ENCODE measurements around the gene PPM1H.

Gene PPM1H

DNA sequence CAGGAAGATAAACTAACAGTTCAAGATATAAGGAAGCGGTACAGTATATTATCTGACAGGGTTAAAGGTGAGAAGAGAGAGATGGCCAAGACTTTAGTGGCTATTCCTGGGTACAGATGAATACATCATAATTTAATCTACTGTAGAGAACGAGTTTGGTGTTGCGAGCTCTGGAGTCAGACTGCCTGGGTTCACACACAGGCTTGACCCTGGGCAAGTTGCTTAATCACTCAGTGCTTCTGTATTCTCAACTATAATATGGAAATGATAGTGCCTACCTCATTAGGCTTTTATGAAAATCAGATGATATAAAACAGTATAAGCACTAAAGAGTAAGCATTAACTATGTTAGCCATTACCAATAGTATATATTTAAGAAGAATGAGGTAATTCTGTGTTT lies 3.5 kb downstream of the PPM1H start:
- CTCF ChIA-PET: interaction anchor here (1.1 kb wide), 1 partner anchor 18 kb away, joined by 3 read pairs; no protein-coding TSS in a partner anchor
- H3K9me3 ChIP-seq (ENCODE audit: control insufficient read depth, insufficient read depth, low read depth, low read length): no peaks in the 10 kb centered on the region
- no peak overlapping the region for H3K4me3 ChIP-seq (ENCODE audit: low read depth, low read length)
- H3K4me1 ChIP-seq (ENCODE audit: control insufficient read depth, insufficient read depth, low read length): peaks cover 24% of the 10 kb centered on the region
- H3K27ac ChIP-seq (ENCODE audit: extremely low read depth, low read depth, low read length): no peak overlapping the region; the same call in 1 of the 2 replicates
- no peaks in the 10 kb centered on the region for H3K36me3 ChIP-seq (ENCODE audit: control insufficient read depth in 2 of 2, insufficient read depth in 1 of 2, low read length in 2 of 2)
- POLR2A ChIA-PET: no interaction called here
- TF ChIP-seq, protein P1, sequence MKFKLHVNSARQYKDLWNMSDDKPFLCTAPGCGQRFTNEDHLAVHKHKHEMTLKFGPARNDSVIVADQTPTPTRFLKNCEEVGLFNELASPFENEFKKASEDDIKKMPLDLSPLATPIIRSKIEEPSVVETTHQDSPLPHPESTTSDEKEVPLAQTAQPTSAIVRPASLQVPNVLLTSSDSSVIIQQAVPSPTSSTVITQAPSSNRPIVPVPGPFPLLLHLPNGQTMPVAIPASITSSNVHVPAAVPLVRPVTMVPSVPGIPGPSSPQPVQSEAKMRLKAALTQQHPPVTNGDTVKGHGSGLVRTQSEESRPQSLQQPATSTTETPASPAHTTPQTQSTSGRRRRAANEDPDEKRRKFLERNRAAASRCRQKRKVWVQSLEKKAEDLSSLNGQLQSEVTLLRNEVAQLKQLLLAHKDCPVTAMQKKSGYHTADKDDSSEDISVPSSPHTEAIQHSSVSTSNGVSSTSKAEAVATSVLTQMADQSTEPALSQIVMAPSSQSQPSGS (tag by site-specific recombination; IDR thresholded peaks at IDR 0.05; ENCODE audit: low read depth): peak; percentile 71; the same call in 1 of the 2 replicates
- no peak for TF ChIP-seq REPIN1 (tag by site-specific recombination; IDR thresholded peaks at IDR 0.05; ENCODE audit: low read depth)
- TF ChIP-seq ZBTB17 (tag by site-specific recombination; IDR thresholded peaks at IDR 0.05): 0 out of 2 replicates have a peak, but pooled peaks have one; percentile 22

- ChIA-PET CTCF (interaction anchor here (0.7 to 1.1 kb wide), 2 partner anchors 18 to 104 kb away, joined by 3 read pairs; no protein-coding TSS in a partner anchor), POLR2A (interaction anchor here (0.6 kb wide), 1 partner anchor 1864 kb away, joined by 3 read pairs; no protein-coding TSS in a partner anchor)
- Histone ChIP-seq H3K4me3 (ENCODE audit: low read depth, low read length) (no peak overlapping the region), H3K9me3 (ENCODE audit: control insufficient read depth, insufficient read depth, low read depth, low read length) (no peaks in the 10 kb centered on the region), H3K4me1 (ENCODE audit: control insufficient read depth, insufficient read depth, low read length) (peaks cover 24% of the 10 kb centered on the region), H3K36me3 (ENCODE audit: control insufficient read depth in 2 of 2, insufficient read depth in 1 of 2, low read length in 2 of 2) (no peaks in the 10 kb centered on the region), H3K27ac (ENCODE audit: extremely low read depth, low read depth, low read length) (peak overlapping the region; percentile 25; the same call in 1 of the 2 replicates)
- TF ChIP-seq ZBTB11 (tag by site-specific recombination; conservative IDR thresholded peaks at IDR 0.05; ENCODE audit: low read depth): no peak
- TF ChIP-seq ZNF335 (tag by site-specific recombination; conservative IDR thresholded peaks at IDR 0.05): peak; percentile 39; the same call in 1 of the 2 replicates
- no peak for TF ChIP-seq ZNF148 (tag by site-specific recombination; IDR thresholded peaks at IDR 0.05; ENCODE audit: borderline replicate concordance)
- no peak for TF ChIP-seq ZNF658 (tag by site-specific recombination; IDR thresholded peaks at IDR 0.05)
- TF ChIP-seq ZFHX2 (tag by site-specific recombination; conservative IDR thresholded peaks at IDR 0.05): no peak
- no peak for TF ChIP-seq ZNF24 (tag by site-specific recombination; IDR thresholded peaks at IDR 0.05)
- no peak for TF ChIP-seq ZNF416 (tag by site-specific recombination; IDR thresholded peaks at IDR 0.05)
- peak; percentile 31; the same call in 1 of the 2 replicates for TF ChIP-seq PRDM6 (tag by site-specific recombination; IDR thresholded peaks at IDR 0.05)
- peak; percentile 41; the same call in 1 of the 2 replicates for TF ChIP-seq TRIM28 (IDR thresholded peaks at IDR 0.05; ENCODE audit: borderline replicate concordance, low read length)
- TF ChIP-seq, protein P1 (tag by site-specific recombination; IDR thresholded peaks at IDR 0.05; ENCODE audit: low read depth): no peak
- TF ChIP-seq, protein P2, sequence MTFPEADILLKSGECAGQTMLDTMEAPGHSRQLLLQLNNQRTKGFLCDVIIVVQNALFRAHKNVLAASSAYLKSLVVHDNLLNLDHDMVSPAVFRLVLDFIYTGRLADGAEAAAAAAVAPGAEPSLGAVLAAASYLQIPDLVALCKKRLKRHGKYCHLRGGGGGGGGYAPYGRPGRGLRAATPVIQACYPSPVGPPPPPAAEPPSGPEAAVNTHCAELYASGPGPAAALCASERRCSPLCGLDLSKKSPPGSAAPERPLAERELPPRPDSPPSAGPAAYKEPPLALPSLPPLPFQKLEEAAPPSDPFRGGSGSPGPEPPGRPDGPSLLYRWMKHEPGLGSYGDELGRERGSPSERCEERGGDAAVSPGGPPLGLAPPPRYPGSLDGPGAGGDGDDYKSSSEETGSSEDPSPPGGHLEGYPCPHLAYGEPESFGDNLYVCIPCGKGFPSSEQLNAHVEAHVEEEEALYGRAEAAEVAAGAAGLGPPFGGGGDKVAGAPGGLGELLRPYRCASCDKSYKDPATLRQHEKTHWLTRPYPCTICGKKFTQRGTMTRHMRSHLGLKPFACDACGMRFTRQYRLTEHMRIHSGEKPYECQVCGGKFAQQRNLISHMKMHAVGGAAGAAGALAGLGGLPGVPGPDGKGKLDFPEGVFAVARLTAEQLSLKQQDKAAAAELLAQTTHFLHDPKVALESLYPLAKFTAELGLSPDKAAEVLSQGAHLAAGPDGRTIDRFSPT (tag by site-specific recombination; IDR thresholded peaks at IDR 0.05): no peak
- no peak for TF ChIP-seq ZNF140 (tag by site-specific recombination; IDR thresholded peaks at IDR 0.05)
- peak; percentile 61; the same call in 1 of the 2 replicates for TF ChIP-seq FEZF1 (tag by site-specific recombination; IDR thresholded peaks at IDR 0.05)
- TF ChIP-seq ZNF169 (tag by site-specific recombination; IDR thresholded peaks at IDR 0.05): no peak
Measured at GRCh38 chr12:62930546-62931425, 4.2 kb downstream of the PPM1H start.
